ENCODE results near the gene NUDT19.

NUDT19 gene

DNA sequence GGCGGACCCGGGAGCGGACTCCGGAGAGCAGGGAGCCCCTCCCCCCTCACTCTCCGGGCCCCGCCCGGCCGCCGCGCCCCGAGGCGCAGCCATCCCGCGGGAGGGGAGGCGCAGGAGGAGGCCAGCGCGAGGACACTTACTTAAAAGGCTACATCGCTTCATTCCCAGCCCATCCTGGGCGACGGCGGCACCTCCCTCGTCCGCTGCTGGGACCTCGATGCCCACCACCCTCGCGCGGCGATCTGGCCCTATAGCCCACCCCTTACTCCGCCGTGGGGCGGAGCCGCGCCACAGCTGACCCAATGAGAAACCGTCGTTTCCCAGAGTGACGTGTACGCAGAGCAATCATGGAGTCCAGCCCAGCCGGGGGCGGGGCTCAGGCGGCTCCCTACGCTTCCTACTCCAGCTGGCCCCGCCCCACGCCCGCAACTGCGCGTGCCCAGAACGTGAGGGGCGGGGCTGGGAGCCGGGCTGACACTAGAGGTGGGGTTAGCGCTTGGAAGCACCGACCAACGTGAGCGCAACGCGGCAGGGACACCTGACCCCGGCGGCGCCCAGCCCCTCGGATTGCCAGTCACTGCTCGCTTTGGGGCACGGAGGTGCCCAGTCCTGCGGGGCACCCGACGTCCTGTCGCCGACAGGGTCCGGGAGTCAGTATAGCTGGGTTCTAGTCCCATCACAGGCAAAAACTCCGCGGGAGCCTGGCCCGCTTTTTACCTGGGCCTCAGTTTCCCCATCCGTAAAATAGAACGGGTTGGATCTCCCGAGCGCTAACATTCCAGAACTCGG is 16.5 kb upstream of the NUDT19 start, which contains the start of gene ANKRD27 (continued):
- no peak for TF ChIP-seq ZNF510 (tag by site-specific recombination; IDR thresholded peaks at IDR 0.05; ENCODE audit: insufficient replicate concordance)
- no peak; the same call in none of the 2 replicates for TF ChIP-seq YY1 (tag by site-specific recombination; IDR thresholded peaks at IDR 0.05)
- peak; percentile 18; the same call in 1 of the 2 replicates for TF ChIP-seq ZNF777 (tag by site-specific recombination; IDR thresholded peaks at IDR 0.05; ENCODE audit: borderline replicate concordance)
- TF ChIP-seq KLF1 (tag by site-specific recombination; IDR thresholded peaks at IDR 0.05), result peak; percentile 83
- TF ChIP-seq ZIC2 (tag by site-specific recombination; IDR thresholded peaks at IDR 0.05), result peak; percentile 78
- peak; percentile 46; the same call in 1 of the 2 replicates for TF ChIP-seq ZFP69B (tag by site-specific recombination; IDR thresholded peaks at IDR 0.05)
- no peak for TF ChIP-seq MEIS1 (CRISPR knock-in tag; IDR thresholded peaks at IDR 0.05; ENCODE audit: borderline replicate concordance)
- TF ChIP-seq FEZF1 (tag by site-specific recombination; IDR thresholded peaks at IDR 0.05), result no peak
- TF ChIP-seq, protein P1, sequence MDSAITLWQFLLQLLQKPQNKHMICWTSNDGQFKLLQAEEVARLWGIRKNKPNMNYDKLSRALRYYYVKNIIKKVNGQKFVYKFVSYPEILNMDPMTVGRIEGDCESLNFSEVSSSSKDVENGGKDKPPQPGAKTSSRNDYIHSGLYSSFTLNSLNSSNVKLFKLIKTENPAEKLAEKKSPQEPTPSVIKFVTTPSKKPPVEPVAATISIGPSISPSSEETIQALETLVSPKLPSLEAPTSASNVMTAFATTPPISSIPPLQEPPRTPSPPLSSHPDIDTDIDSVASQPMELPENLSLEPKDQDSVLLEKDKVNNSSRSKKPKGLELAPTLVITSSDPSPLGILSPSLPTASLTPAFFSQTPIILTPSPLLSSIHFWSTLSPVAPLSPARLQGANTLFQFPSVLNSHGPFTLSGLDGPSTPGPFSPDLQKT (IDR thresholded peaks at IDR 0.05; ENCODE audit: borderline replicate concordance, low read depth, low read length), result no peak
- peak; percentile 65; the same call in 1 of the 2 replicates for TF ChIP-seq ZNF391 (tag by site-specific recombination; IDR thresholded peaks at IDR 0.05; ENCODE audit: borderline replicate concordance, low read depth)
- peak; percentile 72 for TF ChIP-seq ZNF660 (tag by site-specific recombination; IDR thresholded peaks at IDR 0.05)
- TF ChIP-seq, protein P2, sequence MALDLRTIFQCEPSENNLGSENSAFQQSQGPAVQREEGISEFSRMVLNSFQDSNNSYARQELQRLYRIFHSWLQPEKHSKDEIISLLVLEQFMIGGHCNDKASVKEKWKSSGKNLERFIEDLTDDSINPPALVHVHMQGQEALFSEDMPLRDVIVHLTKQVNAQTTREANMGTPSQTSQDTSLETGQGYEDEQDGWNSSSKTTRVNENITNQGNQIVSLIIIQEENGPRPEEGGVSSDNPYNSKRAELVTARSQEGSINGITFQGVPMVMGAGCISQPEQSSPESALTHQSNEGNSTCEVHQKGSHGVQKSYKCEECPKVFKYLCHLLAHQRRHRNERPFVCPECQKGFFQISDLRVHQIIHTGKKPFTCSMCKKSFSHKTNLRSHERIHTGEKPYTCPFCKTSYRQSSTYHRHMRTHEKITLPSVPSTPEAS (tag by site-specific recombination; IDR thresholded peaks at IDR 0.05), result no peak
- no peak for TF ChIP-seq TCF7L2 (IDR thresholded peaks at IDR 0.05; ENCODE audit: borderline replicate concordance, low read depth, low read length)
- TF ChIP-seq ZNF155 (tag by site-specific recombination; IDR thresholded peaks at IDR 0.05), result no peak
- no peak for TF ChIP-seq ZNF292 (tag by site-specific recombination; IDR thresholded peaks at IDR 0.05; ENCODE audit: borderline replicate concordance, low read depth)
- no peak for TF ChIP-seq ZFP3 (tag by site-specific recombination; IDR thresholded peaks at IDR 0.05; ENCODE audit: low read depth)
- peak; percentile 100 for TF ChIP-seq SP2 (tag by site-specific recombination; IDR thresholded peaks at IDR 0.05)
- TF ChIP-seq ZNF174 (tag by site-specific recombination; IDR thresholded peaks at IDR 0.05), result no peak
- TF ChIP-seq ZNF791 (tag by site-specific recombination; IDR thresholded peaks at IDR 0.05), result no peak
- no peak for TF ChIP-seq PRDM1 (tag by site-specific recombination; IDR thresholded peaks at IDR 0.05)
- no peak for TF ChIP-seq ZNF830 (tag by site-specific recombination; IDR thresholded peaks at IDR 0.05; ENCODE audit: low read depth)
- peak; percentile 79 for TF ChIP-seq ZBTB21 (tag by site-specific recombination; IDR thresholded peaks at IDR 0.05)
- no peak for TF ChIP-seq ZSCAN16 (tag by site-specific recombination; IDR thresholded peaks at IDR 0.05)
- TF ChIP-seq, protein P3, sequence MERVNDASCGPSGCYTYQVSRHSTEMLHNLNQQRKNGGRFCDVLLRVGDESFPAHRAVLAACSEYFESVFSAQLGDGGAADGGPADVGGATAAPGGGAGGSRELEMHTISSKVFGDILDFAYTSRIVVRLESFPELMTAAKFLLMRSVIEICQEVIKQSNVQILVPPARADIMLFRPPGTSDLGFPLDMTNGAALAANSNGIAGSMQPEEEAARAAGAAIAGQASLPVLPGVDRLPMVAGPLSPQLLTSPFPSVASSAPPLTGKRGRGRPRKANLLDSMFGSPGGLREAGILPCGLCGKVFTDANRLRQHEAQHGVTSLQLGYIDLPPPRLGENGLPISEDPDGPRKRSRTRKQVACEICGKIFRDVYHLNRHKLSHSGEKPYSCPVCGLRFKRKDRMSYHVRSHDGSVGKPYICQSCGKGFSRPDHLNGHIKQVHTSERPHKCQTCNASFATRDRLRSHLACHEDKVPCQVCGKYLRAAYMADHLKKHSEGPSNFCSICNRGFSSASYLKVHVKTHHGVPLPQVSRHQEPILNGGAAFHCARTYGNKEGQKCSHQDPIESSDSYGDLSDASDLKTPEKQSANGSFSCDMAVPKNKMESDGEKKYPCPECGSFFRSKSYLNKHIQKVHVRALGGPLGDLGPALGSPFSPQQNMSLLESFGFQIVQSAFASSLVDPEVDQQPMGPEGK (tag by site-specific recombination; IDR thresholded peaks at IDR 0.05), result peak; percentile 59
- TF ChIP-seq, protein P4, sequence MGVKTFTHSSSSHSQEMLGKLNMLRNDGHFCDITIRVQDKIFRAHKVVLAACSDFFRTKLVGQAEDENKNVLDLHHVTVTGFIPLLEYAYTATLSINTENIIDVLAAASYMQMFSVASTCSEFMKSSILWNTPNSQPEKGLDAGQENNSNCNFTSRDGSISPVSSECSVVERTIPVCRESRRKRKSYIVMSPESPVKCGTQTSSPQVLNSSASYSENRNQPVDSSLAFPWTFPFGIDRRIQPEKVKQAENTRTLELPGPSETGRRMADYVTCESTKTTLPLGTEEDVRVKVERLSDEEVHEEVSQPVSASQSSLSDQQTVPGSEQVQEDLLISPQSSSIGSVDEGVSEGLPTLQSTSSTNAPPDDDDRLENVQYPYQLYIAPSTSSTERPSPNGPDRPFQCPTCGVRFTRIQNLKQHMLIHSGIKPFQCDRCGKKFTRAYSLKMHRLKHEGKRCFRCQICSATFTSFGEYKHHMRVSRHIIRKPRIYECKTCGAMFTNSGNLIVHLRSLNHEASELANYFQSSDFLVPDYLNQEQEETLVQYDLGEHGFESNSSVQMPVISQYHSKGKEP (tag by site-specific recombination; IDR thresholded peaks at IDR 0.05), result no peak
- peak; percentile 77 for TF ChIP-seq SP7 (tag by site-specific recombination; IDR thresholded peaks at IDR 0.05)
- no peak for TF ChIP-seq ZNF549 (tag by site-specific recombination; IDR thresholded peaks at IDR 0.05)
- no peak for TF ChIP-seq ZNF214 (tag by site-specific recombination; IDR thresholded peaks at IDR 0.05; ENCODE audit: borderline replicate concordance)
- TF ChIP-seq, protein P5, sequence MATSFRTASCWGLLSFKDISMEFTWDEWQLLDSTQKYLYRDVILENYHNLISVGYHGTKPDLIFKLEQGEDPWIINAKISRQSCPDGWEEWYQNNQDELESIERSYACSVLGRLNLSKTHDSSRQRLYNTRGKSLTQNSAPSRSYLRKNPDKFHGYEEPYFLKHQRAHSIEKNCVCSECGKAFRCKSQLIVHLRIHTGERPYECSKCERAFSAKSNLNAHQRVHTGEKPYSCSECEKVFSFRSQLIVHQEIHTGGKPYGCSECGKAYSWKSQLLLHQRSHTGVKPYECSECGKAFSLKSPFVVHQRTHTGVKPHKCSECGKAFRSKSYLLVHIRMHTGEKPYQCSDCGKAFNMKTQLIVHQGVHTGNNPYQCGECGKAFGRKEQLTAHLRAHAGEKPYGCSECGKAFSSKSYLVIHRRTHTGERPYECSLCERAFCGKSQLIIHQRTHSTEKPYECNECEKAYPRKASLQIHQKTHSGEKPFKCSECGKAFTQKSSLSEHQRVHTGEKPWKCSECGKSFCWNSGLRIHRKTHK (tag by site-specific recombination; IDR thresholded peaks at IDR 0.05), result no peak
- TF ChIP-seq ZNF521 (tag by site-specific recombination; IDR thresholded peaks at IDR 0.05), result no peak
- no peak for TF ChIP-seq ZNF433 (tag by site-specific recombination; IDR thresholded peaks at IDR 0.05; ENCODE audit: low read depth)
- no peak for TF ChIP-seq ZNF548 (tag by site-specific recombination; IDR thresholded peaks at IDR 0.05)
- peak; percentile 79 for TF ChIP-seq ZNF341 (tag by site-specific recombination; IDR thresholded peaks at IDR 0.05; ENCODE audit: low read depth)
- no peak; the same call in 1 of the 2 replicates for TF ChIP-seq OVOL3 (tag by site-specific recombination; IDR thresholded peaks at IDR 0.05)

Data from HEK293 (cell line).